Liver (tissue), 9 donors: Measurements from ENCODE around the gene RHPN2. TPM values are rescaled to one million over a fixed set of nuclear protein-coding genes. Genes with fewer than 3 reads are reported as not detected.

Experiments
- DNase-seq: peaks from one replicate; pipeline ENCODE4 v3.0.0-alpha.2; 2017; ENCODE audit warnings: low spot score
- H3K27ac ChIP-seq, 2 donors: one replicate each; pipeline ENCODE4 v1.7.0; 2013; ENCODE audit warnings: inconsistent platforms in 2 of 2, low read length in 2 of 2, control low read depth in 1 of 2, low read depth in 1 of 2, mild to moderate bottlenecking in 1 of 2
- H3K27me3 ChIP-seq, 4 donors: one replicate each; pipeline versions ENCODE4 v1.6.1 to v1.7.0; 2013; ENCODE audit warnings: low read length in 3 of 4, inconsistent platforms in 1 of 4, mild to moderate bottlenecking in 1 of 4, moderate library complexity in 1 of 4; ENCODE audit not compliant: control insufficient read depth in 4 of 4, insufficient read depth in 4 of 4
- H3K36me3 ChIP-seq, 4 donors: one replicate each; pipeline versions ENCODE4 v1.6.1 to v1.7.0; 2013; ENCODE audit warnings: low read length in 3 of 4, mild to moderate bottlenecking in 3 of 4, low read depth in 1 of 4, moderate library complexity in 1 of 4; ENCODE audit not compliant: control insufficient read depth in 4 of 4, insufficient read depth in 3 of 4
- H3K4me1 ChIP-seq, 4 donors: one replicate each; pipeline versions ENCODE4 v1.6.1 to v1.7.0; 2013; ENCODE audit warnings: low read length in 3 of 4, mild to moderate bottlenecking in 3 of 4, moderate library complexity in 1 of 4; ENCODE audit not compliant: control insufficient read depth in 4 of 4, insufficient read depth in 4 of 4
- H3K4me3 ChIP-seq, 3 donors: one replicate each; pipeline versions ENCODE4 v1.6.1 to v1.7.0; 2013; ENCODE audit warnings: low read length in 3 of 3, control low read depth in 1 of 3, low read depth in 1 of 3, mild to moderate bottlenecking in 1 of 3
- H3K9ac ChIP-seq, 2 donors: one replicate each; pipeline ENCODE4 v1.7.0; 2013; ENCODE audit warnings: low read length in 2 of 2, mild to moderate bottlenecking in 2 of 2, moderate library complexity in 2 of 2, control low read depth in 1 of 2, low read depth in 1 of 2
- H3K9me3 ChIP-seq, 4 donors: one replicate each; pipeline versions ENCODE4 v1.6.1 to v1.7.0; 2013; ENCODE audit warnings: low read length in 3 of 4; ENCODE audit not compliant: control insufficient read depth in 4 of 4
- ATF3 ChIP-seq: IDR thresholded peaks from 2 replicates; pipeline ENCODE4 v1.6.1; 2016; ENCODE audit warnings: antibody characterized with exemption
- CTCF ChIP-seq: fragments of 150-350 bp; IDR thresholded peaks from 2 replicates; pipeline ENCODE4 v1.5.1; 2017; ENCODE audit warnings: improper control_type of control experiment, low read depth, low read length; ENCODE audit not compliant: missing input control
- EGR1 ChIP-seq, 2 donors: IDR thresholded peaks; 2 replicates each; pipeline ENCODE4 v1.6.1; 2016 to 2018; ENCODE audit warnings: antibody characterized with exemption in 2 of 2, low read depth in 2 of 2
- FOXA1 ChIP-seq: IDR thresholded peaks from 2 replicates; pipeline ENCODE4 v1.6.1; 2016; ENCODE audit warnings: antibody characterized with exemption
- FOXA2 ChIP-seq: IDR thresholded peaks from 2 replicates; pipeline ENCODE4 v1.6.1; 2016; ENCODE audit warnings: antibody characterized with exemption
- GABPA ChIP-seq, 2 donors: IDR thresholded peaks in 1 of 2; conservative IDR thresholded peaks in 1 of 2; 2 replicates each; pipeline ENCODE4 v1.6.1; 2016; ENCODE audit warnings: antibody characterized with exemption in 2 of 2, mild to moderate bottlenecking in 1 of 2, moderate library complexity in 1 of 2
- HNF4A ChIP-seq, 2 donors: conservative IDR thresholded peaks; 2 replicates each; pipeline ENCODE4 v1.6.1; 2016; ENCODE audit warnings: antibody characterized with exemption in 2 of 2, mild to moderate bottlenecking in 2 of 2
- HNF4G ChIP-seq: IDR thresholded peaks from 2 replicates; pipeline ENCODE4 v1.6.1; 2016; ENCODE audit warnings: antibody characterized with exemption
- JUND ChIP-seq, 2 donors: IDR thresholded peaks; 2 replicates each; pipeline ENCODE4 v1.6.1; 2016; ENCODE audit warnings: antibody characterized with exemption in 2 of 2
- MAX ChIP-seq: IDR thresholded peaks from 2 replicates; pipeline ENCODE4 v1.6.1; 2016; ENCODE audit warnings: antibody characterized with exemption
- NR2F2 ChIP-seq: IDR thresholded peaks from 2 replicates; pipeline ENCODE4 v1.6.1; 2016; ENCODE audit warnings: antibody characterized with exemption
- RAD21 ChIP-seq, 2 donors: IDR thresholded peaks; 2 replicates each; pipeline ENCODE4 v1.6.1; 2016; ENCODE audit warnings: antibody characterized with exemption in 2 of 2, mild to moderate bottlenecking in 2 of 2
- REST ChIP-seq: IDR thresholded peaks from 2 replicates; pipeline ENCODE4 v1.6.1; 2016; ENCODE audit warnings: antibody characterized with exemption, mild to moderate bottlenecking
- RXRA ChIP-seq, 2 donors: IDR thresholded peaks; 2 replicates each; pipeline ENCODE4 v1.6.1; 2017 to 2018; ENCODE audit warnings: antibody characterized with exemption in 2 of 2, mild to moderate bottlenecking in 1 of 2
- SP1 ChIP-seq: IDR thresholded peaks from 2 replicates; pipeline ENCODE4 v1.6.1; 2018; ENCODE audit warnings: antibody characterized with exemption, mild to moderate bottlenecking
- TAF1 ChIP-seq: conservative IDR thresholded peaks from 2 replicates; pipeline ENCODE4 v1.6.1; 2016; ENCODE audit warnings: antibody characterized with exemption, mild to moderate bottlenecking
- YY1 ChIP-seq: IDR thresholded peaks from 2 replicates; pipeline ENCODE4 v1.6.1; 2016; ENCODE audit warnings: antibody characterized with exemption, mild to moderate bottlenecking
- ZBTB33 ChIP-seq: IDR thresholded peaks from 2 replicates; pipeline ENCODE4 v1.6.1; 2016; ENCODE audit warnings: antibody characterized with exemption
- WGBS: extraction: QIAGEN DNeasy Blood & Tissue Kit; methylation state at CpG from one replicate; pipeline ENCODE4 v1.1.7; 2013; 5-methylcytosine and 5-hydroxymethylcytosine counted together
- polyA plus RNA-seq, 2 donors: library from polyadenylated mRNA; stranded (reverse) in 1 of 2; unstranded in 1 of 2; fragments of 200-250 nt in 1 of 2; fragments of >200 nt in 1 of 2; fragmentation: Nextera tagmentation in 1 of 2; extraction: Ambion mirVana in 1 of 2; gene quantifications; one replicate each; pipeline versions ENCODE4 v1.2.1 to v1.2.3, GENCODE V29; 2013 to 2015
- total RNA-seq, 2 donors: library from RNA; depleted of rRNA; stranded (reverse); fragments of >200 nt; gene quantifications; one replicate each; pipeline ENCODE4 v1.2.3, GENCODE V29; 2014
- donor health status: healthy.
- donor health status: healthy.
- donor health status: healthy.
- donor health status: healthy.
- donor health status: healthy.

Gene RHPN2
- total and polyA plus RNA-seq, 4 donors: 7.6 to 31.5 (median 9.8) TPM

- peak; percentile 88 for TF ChIP-seq ZBTB33
- TF ChIP-seq RAD21 (IDR thresholded peaks at IDR 0.05): peak; percentile 61 to 70
- TF ChIP-seq CTCF: peak; percentile 2
- peak; percentile 20 for TF ChIP-seq REST
- no peak for TF ChIP-seq JUND (IDR thresholded peaks at IDR 0.05)
- TF ChIP-seq ATF3: no peak
- TF ChIP-seq HNF4G: no peak
- peak; percentile 52 to 58 for TF ChIP-seq RXRA (IDR thresholded peaks at IDR 0.05)
- TF ChIP-seq TAF1: no peak
- no peak for TF ChIP-seq NR2F2
- TF ChIP-seq GABPA (IDR thresholded peaks at IDR 0.05 in 1 of 2, conservative IDR thresholded peaks at IDR 0.05 in 1 of 2): peak in 1 of 2 donors; percentile 76
- TF ChIP-seq FOXA2: no peak
- TF ChIP-seq HNF4A (conservative IDR thresholded peaks at IDR 0.05): peak in 1 of 2 donors; percentile 44
- TF ChIP-seq SP1: peak; percentile 67
- TF ChIP-seq FOXA1: no peak
- peak; percentile 73 for TF ChIP-seq MAX
- TF ChIP-seq YY1: peak; percentile 97
- TF ChIP-seq EGR1 (IDR thresholded peaks at IDR 0.05; ENCODE audit: low read depth in 2 of 2): peak; percentile 39 to 63
- Histone ChIP-seq H3K27ac (peak within 1 kb of the TSS; percentile 10 to 19), H3K4me3 (peak within 1 kb of the TSS; percentile 70 to 95 (median 73)), H3K9ac (peak within 1 kb of the TSS; percentile 67 to 68), H3K4me1 (peaks cover 0 to 16% (median 14%) of the 10 kb centered on the region in 4 donors), H3K27me3 (no peaks in the 10 kb centered on the region), H3K9me3 (no peaks in the 10 kb centered on the region), H3K36me3 (no peaks in the 10 kb centered on the region)
- peak; percentile 92 for DNase-seq
- WGBS: under 1% methylated on average over 62 of the region's 62 CpGs
These were observed 16.3 kb upstream of the RHPN2 start, which contains the start of gene GPATCH1 for GRCh38 chr19:33080761-33081681. TSS of gene GPATCH1 (plus strand) at chr19:33081181. CDS start at chr19:33081194, 13 bp downstream.
